Uterus (tissue), 2 donors: ENCODE measurements around the gene EPB41.

ENCODE experiments used
- POLR2A ChIP-seq, 2 donors: fragments of 450-650 bp; IDR thresholded peaks; one replicate each; pipeline ENCODE4 v1.6.1; 2016; ENCODE audit warnings: antibody characterized with exemption in 2 of 2, mild to moderate bottlenecking in 1 of 2, moderate library complexity in 1 of 2
- TF ChIP-seq, protein P1 (sequence below), 4 experiments: fragments of 200-600 bp in 2 of 4; fragments of 450-650 bp in 2 of 4; sonication (generic) in 2 of 4; IDR thresholded peaks; one replicate each; pipeline ENCODE4 v1.5.1; 2016 to 2019; ENCODE audit warnings: antibody characterized with exemption in 4 of 4, mild to moderate bottlenecking in 2 of 4, moderate library complexity in 1 of 4

DNA sequence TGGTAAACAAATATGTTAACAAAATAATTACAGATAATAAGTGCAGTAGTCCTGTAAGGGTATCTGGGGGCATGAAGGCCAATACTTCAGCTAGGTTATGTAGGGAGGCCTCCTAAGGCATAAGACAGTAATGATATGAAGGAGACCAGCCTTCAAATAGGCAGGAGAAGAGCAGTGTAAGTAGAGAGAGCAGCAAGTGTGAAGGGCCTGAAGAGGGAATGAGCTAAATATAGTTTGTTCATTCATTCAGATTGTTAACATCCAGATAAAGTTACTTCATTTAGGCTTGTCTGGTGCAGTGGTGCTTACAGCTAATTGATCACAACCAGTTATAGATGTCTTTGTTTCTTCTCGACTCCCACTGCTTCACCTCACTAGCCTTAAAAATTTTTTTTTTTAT, 71.1 kb downstream of the EPB41 start:
- TF ChIP-seq, protein P1, sequence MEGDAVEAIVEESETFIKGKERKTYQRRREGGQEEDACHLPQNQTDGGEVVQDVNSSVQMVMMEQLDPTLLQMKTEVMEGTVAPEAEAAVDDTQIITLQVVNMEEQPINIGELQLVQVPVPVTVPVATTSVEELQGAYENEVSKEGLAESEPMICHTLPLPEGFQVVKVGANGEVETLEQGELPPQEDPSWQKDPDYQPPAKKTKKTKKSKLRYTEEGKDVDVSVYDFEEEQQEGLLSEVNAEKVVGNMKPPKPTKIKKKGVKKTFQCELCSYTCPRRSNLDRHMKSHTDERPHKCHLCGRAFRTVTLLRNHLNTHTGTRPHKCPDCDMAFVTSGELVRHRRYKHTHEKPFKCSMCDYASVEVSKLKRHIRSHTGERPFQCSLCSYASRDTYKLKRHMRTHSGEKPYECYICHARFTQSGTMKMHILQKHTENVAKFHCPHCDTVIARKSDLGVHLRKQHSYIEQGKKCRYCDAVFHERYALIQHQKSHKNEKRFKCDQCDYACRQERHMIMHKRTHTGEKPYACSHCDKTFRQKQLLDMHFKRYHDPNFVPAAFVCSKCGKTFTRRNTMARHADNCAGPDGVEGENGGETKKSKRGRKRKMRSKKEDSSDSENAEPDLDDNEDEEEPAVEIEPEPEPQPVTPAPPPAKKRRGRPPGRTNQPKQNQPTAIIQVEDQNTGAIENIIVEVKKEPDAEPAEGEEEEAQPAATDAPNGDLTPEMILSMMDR (IDR thresholded peaks at IDR 0.05): no peak
- no peak for TF ChIP-seq POLR2A (IDR thresholded peaks at IDR 0.05)
